ENCODE measurements around the gene PAPPA2. TPM values are rescaled to one million over a fixed set of nuclear protein-coding genes. Genes with fewer than 3 reads are reported as not detected.

The PAPPA2 gene
- total RNA-seq, 2 experiments from 2014 or later, result 0.19 TPM; not detected in 1

DNA sequence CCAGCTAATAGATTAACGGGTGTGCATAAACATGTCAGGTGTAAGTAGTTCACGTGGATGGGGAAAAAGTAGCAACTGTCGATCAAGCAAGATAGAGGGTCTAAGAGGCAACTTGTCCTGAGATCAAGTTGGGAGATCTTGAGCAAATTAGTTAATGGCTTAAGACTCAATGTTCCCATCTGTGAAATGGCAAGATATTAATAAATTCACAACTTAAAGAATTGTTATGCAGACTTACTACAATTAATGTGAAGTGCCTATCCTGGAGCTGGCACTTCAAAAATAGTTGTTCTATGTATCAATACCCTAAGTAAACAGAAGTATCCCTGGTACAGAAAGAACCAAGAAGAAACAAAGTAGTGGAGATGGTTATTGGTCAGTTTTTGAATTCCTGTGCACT, 389.1 kb downstream of the PAPPA2 start:
- no peaks in the 10 kb centered on the region for H3K9me2 ChIP-seq (ENCODE audit: insufficient read depth, low read length)
- no peak overlapping the region for H3K4me2 ChIP-seq (ENCODE audit: low read length)
- DNase-seq (ENCODE audit: low spot score), result no peak
- no peaks in the 10 kb centered on the region for H3K9me3 ChIP-seq (ENCODE audit: low read length)
- no peaks in the 10 kb centered on the region for H3K79me2 ChIP-seq (ENCODE audit: insufficient read depth, low read depth, low read length)
- H3K4me3 ChIP-seq (ENCODE audit: low read depth, low read length, poor library complexity, severe bottlenecking), result no peak overlapping the region
- H4K20me1 ChIP-seq (ENCODE audit: insufficient read depth, low read length), result no peaks in the 10 kb centered on the region
- no peaks in the 10 kb centered on the region for H3K36me3 ChIP-seq (ENCODE audit: insufficient read depth, low read length)
- ChIA-PET CTCF (ENCODE audit: unreplicated experiment) (no interaction called here), POLR2A (no interaction called here)
- no peak for TF ChIP-seq EZH2phosphoT487 (IDR thresholded peaks at IDR 0.05; ENCODE audit: borderline replicate concordance, low read depth, low read length)
- TF ChIP-seq, protein P1, sequence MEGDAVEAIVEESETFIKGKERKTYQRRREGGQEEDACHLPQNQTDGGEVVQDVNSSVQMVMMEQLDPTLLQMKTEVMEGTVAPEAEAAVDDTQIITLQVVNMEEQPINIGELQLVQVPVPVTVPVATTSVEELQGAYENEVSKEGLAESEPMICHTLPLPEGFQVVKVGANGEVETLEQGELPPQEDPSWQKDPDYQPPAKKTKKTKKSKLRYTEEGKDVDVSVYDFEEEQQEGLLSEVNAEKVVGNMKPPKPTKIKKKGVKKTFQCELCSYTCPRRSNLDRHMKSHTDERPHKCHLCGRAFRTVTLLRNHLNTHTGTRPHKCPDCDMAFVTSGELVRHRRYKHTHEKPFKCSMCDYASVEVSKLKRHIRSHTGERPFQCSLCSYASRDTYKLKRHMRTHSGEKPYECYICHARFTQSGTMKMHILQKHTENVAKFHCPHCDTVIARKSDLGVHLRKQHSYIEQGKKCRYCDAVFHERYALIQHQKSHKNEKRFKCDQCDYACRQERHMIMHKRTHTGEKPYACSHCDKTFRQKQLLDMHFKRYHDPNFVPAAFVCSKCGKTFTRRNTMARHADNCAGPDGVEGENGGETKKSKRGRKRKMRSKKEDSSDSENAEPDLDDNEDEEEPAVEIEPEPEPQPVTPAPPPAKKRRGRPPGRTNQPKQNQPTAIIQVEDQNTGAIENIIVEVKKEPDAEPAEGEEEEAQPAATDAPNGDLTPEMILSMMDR (conservative IDR thresholded peaks at IDR 0.05; ENCODE audit: low read length), result no peak
- no peak overlapping the region for H2AFZ ChIP-seq (ENCODE audit: low read length)
- no peak overlapping the region for H3K27ac ChIP-seq (ENCODE audit: low read depth, low read length, poor library complexity, severe bottlenecking)
- no peaks in the 10 kb centered on the region for H3K4me1 ChIP-seq (ENCODE audit: insufficient read depth, low read length, poor library complexity, severe bottlenecking)
- intact Hi-C loops (cut with micrococcal nuclease; ENCODE audit: unreplicated experiment), result no loop called here
- BruUV-seq (replicated peaks), result no TSS peak

DNA sequence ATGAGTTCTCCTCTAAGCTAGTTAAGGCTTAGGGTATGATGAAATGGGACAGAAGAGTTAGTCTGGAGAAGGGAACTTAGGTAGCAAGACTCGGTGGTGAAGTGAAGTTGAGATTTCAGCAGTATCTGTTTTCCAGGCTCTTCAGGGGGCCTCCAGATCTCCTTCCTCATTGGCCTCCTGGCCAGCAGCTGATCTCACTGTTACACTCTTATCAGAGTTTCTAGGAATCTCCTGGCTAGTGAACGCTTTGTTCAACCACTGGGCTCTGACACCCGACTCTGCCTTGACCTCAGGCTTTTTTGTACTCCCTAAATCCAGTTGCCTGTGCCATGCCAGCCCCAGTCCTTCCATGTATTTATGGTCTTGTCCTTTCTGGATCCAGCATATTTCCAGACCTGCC, 390.5 kb downstream of the PAPPA2 start:
- no TSS peak for BruUV-seq (replicated peaks)
- intact Hi-C loops (cut with micrococcal nuclease; ENCODE audit: unreplicated experiment), result no loop called here
- Histone ChIP-seq H4K20me1 (ENCODE audit: insufficient read depth, low read length) (no peaks in the 10 kb centered on the region), H3K9me3 (ENCODE audit: low read length) (no peaks in the 10 kb centered on the region), H3K27ac (ENCODE audit: low read depth, low read length, poor library complexity, severe bottlenecking) (no peak overlapping the region), H3K4me3 (ENCODE audit: low read depth, low read length, poor library complexity, severe bottlenecking) (no peak overlapping the region), H3K79me2 (ENCODE audit: insufficient read depth, low read depth, low read length) (no peaks in the 10 kb centered on the region), H2AFZ (ENCODE audit: low read length) (no peak overlapping the region), H3K36me3 (ENCODE audit: insufficient read depth, low read length) (no peaks in the 10 kb centered on the region), H3K4me2 (ENCODE audit: low read length) (no peak overlapping the region), H3K9me2 (ENCODE audit: insufficient read depth, low read length) (no peaks in the 10 kb centered on the region), H3K4me1 (ENCODE audit: insufficient read depth, low read length, poor library complexity, severe bottlenecking) (no peaks in the 10 kb centered on the region)
- CTCF ChIA-PET (ENCODE audit: unreplicated experiment), result no interaction called here
- POLR2A ChIA-PET, result interaction anchor here (0.7 kb wide), 1 partner anchor 13 kb away, joined by 3 read pairs; no protein-coding TSS in a partner anchor
- TF ChIP-seq, protein P1 (conservative IDR thresholded peaks at IDR 0.05; ENCODE audit: low read length), result no peak
- no peak for DNase-seq (ENCODE audit: low spot score)

DNA sequence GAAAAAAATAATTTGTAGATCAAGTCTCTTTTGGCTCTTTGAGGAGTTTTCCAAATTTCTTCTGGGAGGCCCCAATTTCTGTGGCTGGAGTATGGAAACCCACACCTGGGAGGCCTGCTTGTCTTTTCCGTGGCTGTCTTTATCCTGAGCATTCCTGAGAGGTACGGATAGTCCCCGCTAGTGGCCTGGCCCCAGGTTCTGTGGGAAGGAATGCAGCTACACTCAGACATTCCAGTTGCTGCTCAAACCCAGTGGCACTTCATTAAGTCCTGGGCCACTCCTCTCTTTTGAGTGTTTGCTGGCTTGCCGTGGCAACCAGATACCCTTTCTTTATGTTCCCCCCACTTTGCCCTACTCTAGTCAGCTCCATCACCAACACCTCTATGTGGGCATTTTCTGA, 391.1 kb downstream of the PAPPA2 start:
- Histone ChIP-seq H2AFZ (ENCODE audit: low read length) (no peak overlapping the region), H4K20me1 (ENCODE audit: insufficient read depth, low read length) (no peaks in the 10 kb centered on the region), H3K4me3 (ENCODE audit: low read depth, low read length, poor library complexity, severe bottlenecking) (no peak overlapping the region), H3K27ac (ENCODE audit: low read depth, low read length, poor library complexity, severe bottlenecking) (no peak overlapping the region), H3K79me2 (ENCODE audit: insufficient read depth, low read depth, low read length) (no peaks in the 10 kb centered on the region), H3K4me2 (ENCODE audit: low read length) (no peak overlapping the region), H3K9me3 (ENCODE audit: low read length) (no peaks in the 10 kb centered on the region), H3K36me3 (ENCODE audit: insufficient read depth, low read length) (no peaks in the 10 kb centered on the region), H3K4me1 (ENCODE audit: insufficient read depth, low read length, poor library complexity, severe bottlenecking) (no peaks in the 10 kb centered on the region), H3K9me2 (ENCODE audit: insufficient read depth, low read length) (no peaks in the 10 kb centered on the region)
- CTCF ChIA-PET (ENCODE audit: unreplicated experiment), result no interaction called here
- no peak for DNase-seq (ENCODE audit: low spot score)
- POLR2A ChIA-PET, result no interaction called here
- intact Hi-C loops (cut with micrococcal nuclease; ENCODE audit: unreplicated experiment), result no loop called here
- no peak for TF ChIP-seq EZH2phosphoT487 (IDR thresholded peaks at IDR 0.05; ENCODE audit: borderline replicate concordance, low read depth, low read length)
- TF ChIP-seq, protein P1 (conservative IDR thresholded peaks at IDR 0.05; ENCODE audit: low read length), result no peak
- BruUV-seq (replicated peaks), result no TSS peak

Measured in OCI-LY7 (cell line).